Fibroblast of skin of left quadriceps (primary cell): ENCODE data around the gene RRBP1.

Experiments used
- DNase-seq, 2 experiments: peaks; one replicate each; pipeline ENCODE4 v3.0.0-alpha.2; 2013; ENCODE audit warnings: low read depth in 2 of 2

RRBP1 gene

DNA sequence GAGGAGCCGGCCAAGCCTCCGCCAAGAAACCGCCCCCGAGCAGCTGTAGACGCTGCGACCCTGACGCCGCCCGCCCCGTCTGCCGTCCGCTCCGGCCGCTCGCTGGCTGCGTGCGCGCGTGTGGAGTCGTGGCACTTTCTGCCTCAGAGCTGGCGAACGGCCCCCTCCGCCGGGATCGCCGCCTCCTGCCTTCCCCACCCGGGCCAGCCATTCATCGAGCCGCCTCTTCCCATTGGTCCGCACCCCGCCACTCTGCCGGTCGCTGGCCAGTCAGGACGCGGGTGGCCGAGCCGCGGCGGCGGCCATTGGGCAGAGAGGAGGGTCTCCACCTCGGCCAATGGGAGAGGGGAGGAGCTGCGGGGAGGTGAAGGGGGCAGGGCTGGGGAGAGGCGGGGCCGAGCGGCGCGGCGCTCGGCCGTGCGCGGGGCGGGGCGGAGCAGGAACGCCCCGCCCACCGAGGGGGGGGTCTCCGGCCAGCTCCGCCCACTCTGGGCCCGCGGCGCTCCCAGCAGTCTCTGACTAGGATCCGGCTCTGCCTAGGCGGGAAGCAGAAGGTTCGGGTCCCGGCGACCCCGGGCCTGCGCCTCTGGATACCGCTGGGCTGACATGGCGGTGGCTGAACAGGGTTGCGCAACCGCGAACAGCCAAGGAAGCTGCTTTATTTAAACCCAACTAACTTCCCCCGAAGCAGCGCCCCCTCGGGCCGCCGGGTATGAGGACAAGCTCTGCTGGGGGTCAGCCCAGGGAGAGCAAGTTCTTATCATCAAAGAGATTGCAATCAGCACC lies at the start of gene RRBP1:
Gene RRBP1, minus strand, starts transcription at position 140 of the 786 bp plus-strand sequence. CDS start 21,735 bp downstream, outside the sequence.
- peak; percentile 98 for DNase-seq

- no peak for DNase-seq
Observed at GRCh38 chr20:17731233-17731632, 49.2 kb upstream of the RRBP1 start.

GRCh38 chr20:17730071-17730470 lies 48.0 kb upstream of the RRBP1 start:
- no peak for DNase-seq

DNA sequence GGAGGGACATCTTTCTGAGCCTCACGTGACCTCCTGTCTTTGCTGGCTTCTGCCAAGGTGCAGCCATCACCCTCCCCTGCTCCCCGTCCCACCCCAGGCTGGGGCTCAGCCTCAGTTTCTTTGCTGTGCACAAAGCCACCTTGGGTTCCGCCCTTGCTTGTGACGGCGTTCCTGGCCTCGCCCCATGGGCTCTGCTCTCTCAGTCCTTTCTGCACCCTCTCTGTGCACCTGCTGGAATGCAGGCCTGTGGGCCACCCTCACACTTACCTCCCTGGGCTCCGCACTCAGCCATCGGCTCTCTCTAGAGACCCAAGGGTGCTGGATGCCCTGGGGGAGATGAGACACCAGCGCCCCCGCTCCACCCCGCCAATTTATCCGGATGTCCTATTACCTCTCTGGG lies 46.0 kb upstream of the RRBP1 start:
- no peak for DNase-seq

DNA sequence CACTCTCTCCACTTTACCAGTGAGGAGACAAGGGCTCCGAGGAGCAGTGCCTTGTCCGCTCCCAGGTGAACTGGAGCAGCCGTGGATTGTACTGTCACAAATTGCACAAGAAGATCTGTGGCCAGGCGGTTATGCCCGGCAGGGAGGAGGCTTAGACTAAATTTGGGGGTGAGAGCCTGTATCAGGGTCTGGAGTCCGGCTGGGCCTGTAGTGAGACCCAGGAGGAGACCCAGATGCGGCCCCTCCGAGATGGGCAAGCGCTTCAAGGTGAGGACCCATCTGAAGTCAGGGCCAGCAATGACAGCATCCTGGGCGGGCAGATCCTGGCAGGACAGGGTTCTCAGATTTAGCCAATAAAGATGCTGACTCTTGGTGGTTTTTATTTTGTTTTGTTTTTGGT lies 45.3 kb upstream of the RRBP1 start:
- DNase-seq = no peak

- DNase-seq = no peak
Observed at GRCh38 chr20:17726902-17727301, 44.9 kb upstream of the RRBP1 start.

DNA sequence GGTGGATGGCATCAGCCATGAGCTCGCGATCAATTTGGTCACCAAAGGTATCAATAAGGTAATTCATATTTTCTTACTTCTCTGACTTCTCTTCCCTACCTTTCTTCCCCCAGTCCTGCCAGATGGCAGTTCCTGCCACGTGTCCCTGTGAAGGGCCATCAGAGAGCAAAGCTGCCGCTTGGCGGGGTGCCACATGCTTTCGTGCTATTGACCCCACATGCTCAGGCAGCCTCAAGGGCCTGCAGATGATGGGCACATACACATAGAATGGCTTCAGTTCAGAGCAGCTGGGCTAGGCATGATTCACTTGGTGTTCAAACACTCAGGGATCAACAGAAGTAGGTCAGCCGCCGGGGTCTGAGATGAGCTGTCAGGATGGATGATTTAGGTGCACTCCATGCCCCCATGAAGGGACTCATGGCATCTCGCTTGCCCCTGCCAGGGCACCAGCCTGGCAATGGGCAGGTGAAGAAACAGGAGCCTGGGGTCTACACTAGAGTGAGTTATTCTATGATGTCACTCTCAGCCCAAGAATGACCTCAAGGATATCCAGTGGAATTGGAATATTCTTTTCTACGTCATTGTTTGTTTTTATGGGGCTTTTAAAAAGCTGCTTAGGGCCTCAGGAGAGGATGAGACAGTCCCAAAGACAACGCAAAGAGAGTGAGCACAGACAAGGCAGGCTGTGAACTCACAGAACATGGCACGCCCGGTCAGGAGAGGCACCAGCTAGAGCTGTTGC lies 43.2 kb upstream of the RRBP1 start:
- DNase-seq = no peak

DNA sequence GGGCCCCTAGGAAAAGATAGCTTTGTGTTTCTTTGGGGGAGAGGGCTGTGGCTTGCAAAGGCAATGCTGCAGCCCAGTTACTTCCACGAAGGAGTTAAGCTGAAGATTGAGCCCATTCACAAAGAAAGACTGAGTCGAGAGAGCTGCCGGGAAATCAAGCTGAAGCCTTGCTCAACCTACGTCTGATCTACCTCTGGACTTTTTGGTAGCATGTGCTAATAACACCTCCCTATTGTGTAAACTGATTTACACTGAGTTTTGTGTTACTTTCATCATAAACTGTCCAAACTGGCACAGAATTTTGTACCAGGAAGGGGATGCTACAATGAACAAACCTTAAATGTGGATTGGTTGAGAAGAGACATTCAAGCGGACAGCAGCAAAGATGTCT lies 41.3 kb upstream of the RRBP1 start:
- no peak for DNase-seq

- no peak for DNase-seq
Observed at GRCh38 chr20:17722493-17723300, 40.7 kb upstream of the RRBP1 start.

GRCh38 chr20:17721802-17722486 lies 39.9 kb upstream of the RRBP1 start:
- DNase-seq = no peak

DNA sequence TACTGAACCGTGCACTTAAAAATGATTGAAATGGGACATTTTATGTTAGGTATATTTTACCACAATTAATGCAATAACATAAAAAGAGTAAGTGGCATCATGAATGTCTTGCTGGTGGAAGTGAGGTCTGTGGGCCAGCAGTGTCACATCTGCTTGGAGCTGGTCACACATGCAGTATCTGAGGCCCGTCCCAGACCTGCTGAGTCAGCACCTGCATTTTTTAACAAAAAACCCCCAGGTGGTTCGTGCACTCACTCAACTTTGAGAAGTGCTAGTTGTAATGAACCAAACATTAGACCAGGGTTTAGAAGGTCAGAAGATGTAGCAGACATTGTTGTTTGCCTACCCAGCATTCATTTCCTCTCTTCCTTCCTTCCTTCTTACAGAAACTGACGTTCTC lies 38.7 kb upstream of the RRBP1 start:
- no peak for DNase-seq

GRCh38 chr20:17716331-17716730 lies 34.3 kb upstream of the RRBP1 start:
- DNase-seq = no peak

GRCh38 chr20:17715075-17715474 lies 33.0 kb upstream of the RRBP1 start:
- no peak for DNase-seq

GRCh38 chr20:17714597-17714996 lies 32.6 kb upstream of the RRBP1 start:
- DNase-seq = no peak

DNA sequence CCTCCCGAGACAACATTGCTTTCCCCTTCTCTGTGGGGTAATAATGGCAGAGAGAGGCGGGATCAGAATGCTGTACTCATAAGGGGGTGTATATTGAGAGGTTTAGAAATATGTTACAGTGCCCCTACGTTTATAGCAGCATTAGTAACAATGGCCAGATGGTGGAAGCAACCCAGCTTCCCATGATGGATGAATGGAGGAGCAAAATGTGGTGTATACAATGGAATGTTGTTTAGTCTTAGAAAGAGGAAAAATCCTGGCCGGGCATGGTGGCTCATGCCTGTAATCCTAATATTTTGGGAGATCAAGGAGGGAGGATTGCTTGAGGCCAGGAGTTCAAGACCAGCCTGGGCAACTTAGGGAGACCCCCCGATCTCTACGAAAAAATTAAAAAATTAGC lies 30.7 kb upstream of the RRBP1 start:
- no peak for DNase-seq

GRCh38 chr20:17712201-17712600 lies 30.2 kb upstream of the RRBP1 start:
- DNase-seq = no peak

GRCh38 chr20:17711267-17711627 lies 29.2 kb upstream of the RRBP1 start:
- DNase-seq = no peak

GRCh38 chr20:17710379-17711266 lies 28.6 kb upstream of the RRBP1 start:
- peak; percentile 5 to 11 for DNase-seq

GRCh38 chr20:17709361-17710293 lies 27.6 kb upstream of the RRBP1 start:
- no peak for DNase-seq
